ENCODE results near the gene ZCCHC7. TPM values are rescaled to one million over a fixed set of nuclear protein-coding genes. Genes with fewer than 3 reads are reported as not detected.

ZCCHC7 gene
- total RNA-seq, 1 donor from 2014 or later = 20.9 TPM

DNA sequence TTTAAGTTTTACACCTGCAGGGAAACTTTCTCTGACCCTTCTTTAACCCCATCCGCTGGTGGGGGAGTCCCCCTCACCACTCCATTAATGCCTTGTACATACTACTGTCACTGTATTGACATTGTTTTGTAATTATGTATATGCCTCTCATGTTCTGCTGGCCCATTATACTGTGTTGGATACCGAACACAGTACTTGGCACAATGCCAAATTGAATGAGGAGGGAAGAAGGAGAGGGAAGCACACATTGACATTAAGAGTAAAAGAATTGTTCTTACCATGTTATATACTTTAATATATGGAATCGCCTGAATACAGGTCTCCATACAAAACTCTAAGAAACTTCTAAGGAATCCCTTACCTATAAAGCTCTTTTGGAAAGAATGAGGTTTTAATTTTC is 228.5 kb downstream of the ZCCHC7 start:
- intact Hi-C loops (cut with DNase I) = no loop called here
- H3K36me3 ChIP-seq = peaks cover 9% of the 10 kb centered on the region
- TF ChIP-seq, protein P1, sequence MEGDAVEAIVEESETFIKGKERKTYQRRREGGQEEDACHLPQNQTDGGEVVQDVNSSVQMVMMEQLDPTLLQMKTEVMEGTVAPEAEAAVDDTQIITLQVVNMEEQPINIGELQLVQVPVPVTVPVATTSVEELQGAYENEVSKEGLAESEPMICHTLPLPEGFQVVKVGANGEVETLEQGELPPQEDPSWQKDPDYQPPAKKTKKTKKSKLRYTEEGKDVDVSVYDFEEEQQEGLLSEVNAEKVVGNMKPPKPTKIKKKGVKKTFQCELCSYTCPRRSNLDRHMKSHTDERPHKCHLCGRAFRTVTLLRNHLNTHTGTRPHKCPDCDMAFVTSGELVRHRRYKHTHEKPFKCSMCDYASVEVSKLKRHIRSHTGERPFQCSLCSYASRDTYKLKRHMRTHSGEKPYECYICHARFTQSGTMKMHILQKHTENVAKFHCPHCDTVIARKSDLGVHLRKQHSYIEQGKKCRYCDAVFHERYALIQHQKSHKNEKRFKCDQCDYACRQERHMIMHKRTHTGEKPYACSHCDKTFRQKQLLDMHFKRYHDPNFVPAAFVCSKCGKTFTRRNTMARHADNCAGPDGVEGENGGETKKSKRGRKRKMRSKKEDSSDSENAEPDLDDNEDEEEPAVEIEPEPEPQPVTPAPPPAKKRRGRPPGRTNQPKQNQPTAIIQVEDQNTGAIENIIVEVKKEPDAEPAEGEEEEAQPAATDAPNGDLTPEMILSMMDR (IDR thresholded peaks at IDR 0.05) = no peak
- H3K27ac ChIP-seq = no peak overlapping the region
- H3K4me3 ChIP-seq = no peak overlapping the region
- no peaks in the 10 kb centered on the region for H3K9me3 ChIP-seq
- no peaks in the 10 kb centered on the region for H3K27me3 ChIP-seq
- no peak for DNase-seq
- ATAC-seq = no peak
- H3K4me1 ChIP-seq = no peaks in the 10 kb centered on the region

DNA sequence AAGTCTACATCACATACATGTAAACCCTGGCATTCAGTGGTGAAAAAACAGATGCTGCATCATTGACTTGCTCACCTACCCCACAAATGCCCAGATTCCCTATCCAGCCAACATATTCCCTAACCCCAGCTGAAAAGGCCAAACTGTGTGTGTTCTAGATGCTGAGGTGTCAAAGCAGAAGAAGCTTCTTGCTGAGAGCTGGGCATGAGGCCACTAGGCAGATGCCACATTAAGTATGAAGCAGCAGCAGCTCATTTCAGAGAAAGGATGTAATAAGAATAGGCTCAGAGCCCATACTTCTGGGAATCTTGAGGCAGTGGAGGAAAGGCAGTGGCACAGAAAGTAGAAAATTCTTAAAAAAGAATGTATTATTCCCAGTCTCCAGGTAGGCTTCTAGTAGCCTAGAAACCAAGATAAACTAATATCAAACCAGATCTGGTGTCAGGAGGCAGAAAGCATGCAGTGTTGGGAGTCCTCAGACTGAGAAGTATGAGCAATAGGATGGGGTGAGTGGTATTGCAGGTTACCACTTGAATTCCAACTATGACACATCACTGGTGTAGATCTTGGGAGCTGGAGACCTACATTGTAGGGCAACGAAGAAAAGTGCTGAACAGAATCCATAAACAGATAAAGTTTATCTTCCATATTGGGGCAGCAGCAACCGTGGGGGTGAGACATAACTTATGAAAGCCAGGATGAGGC is 230.3 kb downstream of the ZCCHC7 start:
- H3K4me3 ChIP-seq = no peak overlapping the region
- H3K9me3 ChIP-seq = no peaks in the 10 kb centered on the region
- TF ChIP-seq, protein P1 (IDR thresholded peaks at IDR 0.05) = no peak
- peaks cover 11% of the 10 kb centered on the region for H3K36me3 ChIP-seq
- H3K4me1 ChIP-seq = no peaks in the 10 kb centered on the region
- no peak overlapping the region for H3K27ac ChIP-seq
- DNase-seq (no peak), ATAC-seq (no peak)
- intact Hi-C loops (cut with DNase I) = no loop called here
- H3K27me3 ChIP-seq = no peaks in the 10 kb centered on the region

- intact Hi-C loops (cut with DNase I) = no loop called here
- Histone ChIP-seq H3K27me3 (no peaks in the 10 kb centered on the region), H3K9me3 (no peaks in the 10 kb centered on the region), H3K4me3 (no peak overlapping the region), H3K27ac (no peak overlapping the region), H3K4me1 (no peaks in the 10 kb centered on the region), H3K36me3 (peaks cover 41% of the 10 kb centered on the region)
- ATAC-seq (no peak), DNase-seq (no peak)
- TF ChIP-seq, protein P1 (IDR thresholded peaks at IDR 0.05) = no peak
Measured at GRCh38 chr9:37353791-37354190, 233.4 kb downstream of the ZCCHC7 start.

DNA sequence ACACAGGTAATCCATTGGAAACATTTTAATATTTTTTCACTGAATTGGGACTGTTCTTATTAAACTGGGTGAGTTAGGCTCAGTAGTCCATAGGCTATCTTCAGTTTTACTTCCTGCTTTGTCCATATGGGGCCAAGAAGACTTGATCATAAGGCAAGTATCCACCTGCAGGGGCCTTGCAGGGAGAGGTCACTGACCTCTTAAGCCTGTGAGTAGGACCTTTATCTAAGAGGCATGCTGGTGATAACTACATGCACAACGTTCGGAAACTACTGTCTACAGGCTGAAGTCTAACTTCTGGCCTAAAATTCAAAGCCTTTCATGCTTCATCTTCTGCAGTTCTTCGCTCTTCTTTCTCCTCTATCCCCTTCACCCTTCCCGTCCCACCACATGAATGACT is 242.1 kb downstream of the ZCCHC7 start:
- TF ChIP-seq, protein P1 (IDR thresholded peaks at IDR 0.05) = no peak
- no peaks in the 10 kb centered on the region for H3K27me3 ChIP-seq
- intact Hi-C loops (cut with DNase I) = no loop called here
- no peak overlapping the region for H3K27ac ChIP-seq
- ATAC-seq (no peak), DNase-seq (no peak)
- peaks cover 16% of the 10 kb centered on the region for H3K36me3 ChIP-seq
- no peak overlapping the region for H3K4me3 ChIP-seq
- H3K4me1 ChIP-seq = no peaks in the 10 kb centered on the region
- H3K9me3 ChIP-seq = no peaks in the 10 kb centered on the region

GRCh38 chr9:37363124-37363523 is 242.8 kb downstream of the ZCCHC7 start:
- H3K27me3 ChIP-seq = no peaks in the 10 kb centered on the region
- ATAC-seq = no peak
- no peak overlapping the region for H3K4me3 ChIP-seq
- TF ChIP-seq, protein P1 (IDR thresholded peaks at IDR 0.05) = no peak
- H3K36me3 ChIP-seq = peaks cover 9% of the 10 kb centered on the region
- H3K9me3 ChIP-seq = no peaks in the 10 kb centered on the region
- no peak for DNase-seq
- intact Hi-C loops (cut with DNase I) = no loop called here
- H3K4me1 ChIP-seq = no peaks in the 10 kb centered on the region
- no peak overlapping the region for H3K27ac ChIP-seq

DNA sequence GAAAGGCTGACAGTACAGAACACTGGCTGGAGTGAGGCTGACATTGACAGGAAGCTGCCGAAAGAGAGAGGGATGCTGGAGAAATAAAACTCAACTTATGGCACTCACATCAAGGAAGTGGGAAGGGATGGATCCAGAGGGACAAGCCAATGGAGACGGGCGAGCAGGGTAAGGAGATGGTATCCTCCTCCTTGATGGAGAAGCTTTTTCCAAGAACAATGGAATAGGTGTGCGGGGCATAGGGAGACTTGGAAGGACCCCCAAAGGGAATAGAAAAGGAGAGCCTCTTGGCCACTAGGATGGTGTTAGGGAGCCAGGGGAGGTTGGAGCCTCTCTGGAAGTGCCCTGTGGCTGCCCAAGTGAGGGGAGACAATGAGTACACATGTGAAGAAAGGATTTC is 243.8 kb downstream of the ZCCHC7 start:
- no peaks in the 10 kb centered on the region for H3K9me3 ChIP-seq
- no peaks in the 10 kb centered on the region for H3K4me1 ChIP-seq
- H3K36me3 ChIP-seq = peaks cover under 1% of the 10 kb centered on the region
- TF ChIP-seq, protein P1 (IDR thresholded peaks at IDR 0.05) = no peak
- no peak overlapping the region for H3K4me3 ChIP-seq
- H3K27ac ChIP-seq = no peak overlapping the region
- intact Hi-C loops (cut with DNase I) = no loop called here
- no peak for ATAC-seq
- no peaks in the 10 kb centered on the region for H3K27me3 ChIP-seq
- no peak for DNase-seq
